Gastrocnemius medialis (tissue), 4 donors: ENCODE data around the gene C12orf42. TPM values are rescaled to one million over a fixed set of nuclear protein-coding genes. Genes with fewer than 3 reads are reported as not detected.

Source experiments
- ATAC-seq, 2 donors: fragments of 150-250 bp; one replicate each; pipeline ENCODE4 v1.9.1; 2016
- DNase-seq, 2 donors: peaks; one replicate each; pipeline ENCODE4 v3.0.0-alpha.2; 2019
- H3K27ac ChIP-seq, 4 donors: fragments of 200-600 bp; sonication (generic); 1 replicate in 1 of 4; 2 replicates in 3 of 4; pipeline ENCODE4 v1.5.1; 2016 to 2018; ENCODE audit warnings: mild to moderate bottlenecking in 2 of 4, moderate library complexity in 1 of 4
- H3K27me3 ChIP-seq, 3 donors: fragments of 200-600 bp; sonication (generic) in 2 of 3; 1 replicate in 1 of 3; 2 replicates in 2 of 3; pipeline versions ENCODE4 v1.5.1 to v1.6.0; 2016 to 2019; ENCODE audit warnings: mild to moderate bottlenecking in 1 of 3, moderate library complexity in 1 of 3
- H3K36me3 ChIP-seq, 2 donors: fragments of 200-600 bp; sonication (generic) in 1 of 2; one replicate each; pipeline ENCODE4 v1.5.1; 2017 to 2018
- H3K4me1 ChIP-seq, 2 donors: fragments of 200-600 bp; sonication (generic) in 1 of 2; one replicate each; pipeline ENCODE4 v1.5.1; 2016 to 2017; ENCODE audit warnings: mild to moderate bottlenecking in 2 of 2
- H3K4me3 ChIP-seq, 4 donors: fragments of 200-600 bp; sonication (generic) in 3 of 4; 1 replicate in 1 of 4; 2 replicates in 3 of 4; pipeline ENCODE4 v1.5.1; 2016 to 2019; ENCODE audit warnings: mild to moderate bottlenecking in 2 of 4
- H3K9me3 ChIP-seq, 3 donors: fragments of 200-600 bp; sonication (generic) in 2 of 3; 1 replicate in 1 of 3; 2 replicates in 2 of 3; pipeline ENCODE4 v1.5.1; 2016 to 2019
- POLR2A ChIP-seq, 2 donors: fragments of 450-650 bp; IDR thresholded peaks; one replicate each; pipeline ENCODE4 v1.6.1; 2017; ENCODE audit warnings: antibody characterized with exemption in 2 of 2, mild to moderate bottlenecking in 2 of 2, moderate library complexity in 2 of 2
- in situ Hi-C, 4 donors: fragments of 200-750 bp; cut with MboI; loops; one replicate each; pipeline versions ENCODE4 v1.15.0 to v1.8.0; 2017; ENCODE audit warnings: low sequenced_read_pairs in 4 of 4
- intact Hi-C: fragments of 100-400 bp; cut with DNase I; formaldehyde crosslinking; loops from one replicate; pipeline ENCODE4 v1.15.1; 2023; ENCODE audit warnings: low total_unique reads
- total RNA-seq, 4 donors: library from RNA; depleted of rRNA; stranded (reverse); fragments of >200 nt; gene quantifications; one replicate each; pipeline versions ENCODE4 v1.1.0 to v1.2.3, GENCODE V29; 2016
- TF ChIP-seq, protein P1 (sequence below), 5 experiments: fragments of 450-650 bp in 3 of 5; fragments of 200-600 bp in 2 of 5; sonication (generic) in 2 of 5; IDR thresholded peaks in 4 of 5; conservative IDR thresholded peaks in 1 of 5; 1 replicate in 4 of 5; 2 replicates in 1 of 5; pipeline ENCODE4 v1.5.1; 2016 to 2019; ENCODE audit warnings: antibody characterized with exemption in 5 of 5, mild to moderate bottlenecking in 3 of 5, moderate library complexity in 3 of 5

Gene C12orf42
- total RNA-seq, 4 donors from 2014 or later: not detected

DNA sequence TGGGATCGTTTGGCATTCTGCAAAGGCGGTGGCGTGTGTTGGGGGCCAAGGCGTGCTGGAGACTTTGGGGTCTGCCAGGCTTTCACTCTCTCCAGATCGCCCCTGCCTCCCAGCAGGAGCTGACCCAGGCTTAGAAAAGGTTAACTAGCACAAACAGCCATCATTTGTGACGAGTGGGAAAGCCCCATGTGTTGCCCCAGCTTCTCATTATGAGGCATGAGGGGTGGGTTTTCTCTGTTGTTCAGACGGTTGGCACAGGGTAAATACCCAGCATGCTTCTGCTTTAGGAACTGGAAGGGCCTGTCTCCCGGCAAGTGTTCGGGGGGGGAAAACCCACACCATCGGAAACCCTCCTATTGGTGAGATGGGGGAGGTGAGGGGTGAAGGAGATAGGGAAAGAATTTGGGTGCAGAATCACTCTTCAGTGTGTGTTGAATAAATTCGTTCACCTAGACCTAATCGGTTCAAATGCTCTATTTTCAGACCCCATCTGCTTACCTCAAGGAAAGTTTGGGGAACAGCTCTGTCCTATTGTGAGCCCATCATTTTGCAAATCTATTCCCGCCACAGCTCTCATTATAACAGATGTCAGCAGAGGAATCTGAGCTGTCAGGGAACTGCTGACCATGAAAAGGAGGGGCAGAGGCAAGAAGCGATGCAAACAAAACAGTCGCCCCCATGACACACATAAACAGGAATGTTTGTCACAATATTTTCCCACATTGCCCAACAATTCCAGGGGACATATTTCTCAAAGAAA lies 34.7 kb upstream of the C12orf42 start:
- no peak for ATAC-seq
- in situ Hi-C loops (loop anchor here in 1 of 4 donors (25.0 kb wide), 1 partner anchor 593 kb away; no protein-coding TSS in a partner anchor), intact Hi-C loops (no loop called here)
- Histone ChIP-seq H3K9me3 (no peaks in the 10 kb centered on the region), H3K36me3 (no peaks in the 10 kb centered on the region), H3K27me3 (peaks cover 0 to 17% (median 4%) of the 10 kb centered on the region in 3 donors), H3K27ac (no peak overlapping the region), H3K4me1 (no peaks in the 10 kb centered on the region), H3K4me3 (no peak overlapping the region)
- no peak for DNase-seq
- TF ChIP-seq, protein P1, sequence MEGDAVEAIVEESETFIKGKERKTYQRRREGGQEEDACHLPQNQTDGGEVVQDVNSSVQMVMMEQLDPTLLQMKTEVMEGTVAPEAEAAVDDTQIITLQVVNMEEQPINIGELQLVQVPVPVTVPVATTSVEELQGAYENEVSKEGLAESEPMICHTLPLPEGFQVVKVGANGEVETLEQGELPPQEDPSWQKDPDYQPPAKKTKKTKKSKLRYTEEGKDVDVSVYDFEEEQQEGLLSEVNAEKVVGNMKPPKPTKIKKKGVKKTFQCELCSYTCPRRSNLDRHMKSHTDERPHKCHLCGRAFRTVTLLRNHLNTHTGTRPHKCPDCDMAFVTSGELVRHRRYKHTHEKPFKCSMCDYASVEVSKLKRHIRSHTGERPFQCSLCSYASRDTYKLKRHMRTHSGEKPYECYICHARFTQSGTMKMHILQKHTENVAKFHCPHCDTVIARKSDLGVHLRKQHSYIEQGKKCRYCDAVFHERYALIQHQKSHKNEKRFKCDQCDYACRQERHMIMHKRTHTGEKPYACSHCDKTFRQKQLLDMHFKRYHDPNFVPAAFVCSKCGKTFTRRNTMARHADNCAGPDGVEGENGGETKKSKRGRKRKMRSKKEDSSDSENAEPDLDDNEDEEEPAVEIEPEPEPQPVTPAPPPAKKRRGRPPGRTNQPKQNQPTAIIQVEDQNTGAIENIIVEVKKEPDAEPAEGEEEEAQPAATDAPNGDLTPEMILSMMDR (IDR thresholded peaks at IDR 0.05 in 4 of 5, conservative IDR thresholded peaks at IDR 0.05 in 1 of 5): no peak
- no peak for TF ChIP-seq POLR2A (IDR thresholded peaks at IDR 0.05)

DNA sequence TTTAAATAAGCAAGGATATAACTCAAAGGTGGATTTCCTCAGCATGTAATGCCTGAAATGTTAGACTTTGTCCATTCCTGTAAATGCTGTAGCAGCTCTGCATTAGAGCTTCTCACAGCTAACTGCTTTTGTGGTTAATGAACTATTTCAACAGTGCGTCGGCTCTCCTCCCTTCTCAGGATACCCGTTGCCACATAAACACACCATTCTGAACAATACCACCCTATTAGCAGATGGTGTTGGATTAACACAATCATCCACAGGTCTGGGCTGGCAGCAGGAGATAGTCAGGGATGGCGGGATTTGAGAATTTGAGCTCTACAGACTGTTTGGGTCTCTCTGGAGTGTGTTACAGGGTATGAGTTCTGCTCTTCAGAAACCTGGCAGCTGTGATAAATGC lies 33.5 kb upstream of the C12orf42 start:
- no peak overlapping the region for H3K27ac ChIP-seq
- intact Hi-C loops (no loop called here), in situ Hi-C loops (loop anchor here in 1 of 4 donors (25.0 kb wide), 1 partner anchor 592 kb away; no protein-coding TSS in a partner anchor)
- no peak for TF ChIP-seq POLR2A (IDR thresholded peaks at IDR 0.05)
- TF ChIP-seq, protein P1 (IDR thresholded peaks at IDR 0.05 in 4 of 5, conservative IDR thresholded peaks at IDR 0.05 in 1 of 5): no peak
- no peaks in the 10 kb centered on the region for H3K9me3 ChIP-seq
- no peak overlapping the region for H3K4me3 ChIP-seq
- no peak for ATAC-seq
- no peaks in the 10 kb centered on the region for H3K36me3 ChIP-seq
- peaks cover 0 to 17% (median 4%) of the 10 kb centered on the region in 3 donors for H3K27me3 ChIP-seq
- H3K4me1 ChIP-seq: no peaks in the 10 kb centered on the region
- DNase-seq: no peak

DNA sequence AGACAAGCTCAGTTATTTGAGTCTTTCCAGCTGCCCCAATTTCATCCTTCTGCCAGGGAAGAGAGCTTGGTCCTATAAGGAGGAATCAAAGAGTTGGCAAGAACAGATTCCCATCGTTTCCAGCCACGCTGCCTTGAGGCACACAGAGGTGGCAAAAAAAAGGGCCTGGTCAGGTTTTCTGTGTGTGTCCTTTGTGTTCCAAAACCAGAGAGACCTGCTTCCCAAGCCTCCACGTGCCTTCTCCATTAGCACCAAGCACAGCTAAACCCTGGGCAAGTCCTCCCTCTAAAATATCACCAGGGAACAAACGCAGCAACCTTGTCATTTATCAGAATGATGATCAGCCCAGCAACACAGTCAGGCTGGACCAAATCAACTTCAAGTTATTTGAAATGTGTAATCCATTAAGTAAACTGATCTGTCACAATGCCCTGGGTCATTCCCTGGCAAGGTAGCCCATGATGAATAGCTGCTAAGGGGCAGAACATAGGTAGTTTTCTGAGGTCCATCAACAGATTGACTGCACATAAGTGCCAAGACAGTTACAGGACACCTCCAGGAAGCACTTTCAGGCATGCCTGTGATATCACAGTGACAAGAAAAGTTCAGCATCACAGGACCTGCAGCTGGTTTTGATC lies 28.6 kb upstream of the C12orf42 start:
- Histone ChIP-seq H3K27ac (no peak overlapping the region), H3K4me3 (no peak overlapping the region), H3K4me1 (no peaks in the 10 kb centered on the region), H3K9me3 (no peaks in the 10 kb centered on the region), H3K27me3 (peaks cover 0 to 4% (median under 1%) of the 10 kb centered on the region in 3 donors), H3K36me3 (no peaks in the 10 kb centered on the region)
- no peak for DNase-seq
- TF ChIP-seq POLR2A (IDR thresholded peaks at IDR 0.05): no peak
- TF ChIP-seq, protein P1 (IDR thresholded peaks at IDR 0.05 in 4 of 5, conservative IDR thresholded peaks at IDR 0.05 in 1 of 5): no peak
- intact Hi-C loops (no loop called here), in situ Hi-C loops (no loop called here)
- no peak for ATAC-seq

DNA sequence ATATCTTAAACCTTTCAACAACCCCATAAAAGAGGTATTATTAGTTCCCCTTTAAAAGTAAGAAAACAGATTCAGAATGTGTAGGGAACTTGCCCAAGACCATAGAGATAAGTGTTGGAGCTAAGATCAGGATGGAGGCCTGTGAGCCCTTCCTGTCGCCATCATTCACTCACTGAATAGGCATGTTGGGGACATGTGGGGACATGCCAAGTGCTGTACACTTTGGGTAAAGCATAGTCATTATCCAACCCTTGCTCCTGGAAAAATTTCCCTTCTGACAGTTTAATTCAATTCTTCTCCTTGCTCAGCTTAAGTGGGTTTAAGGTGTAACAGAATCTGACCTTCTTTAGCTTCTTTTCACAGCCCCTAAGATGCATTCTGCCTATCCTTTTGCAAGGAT lies 28.0 kb upstream of the C12orf42 start:
- intact Hi-C loops (no loop called here), in situ Hi-C loops (no loop called here)
- no peak for ATAC-seq

More for the DNA sequence above, 28.0 kb upstream of the C12orf42 start:
- DNase-seq: no peak
- Histone ChIP-seq H3K9me3 (no peaks in the 10 kb centered on the region), H3K4me3 (no peak overlapping the region), H3K27me3 (peaks cover 0 to under 1% (median 0%) of the 10 kb centered on the region in 3 donors), H3K36me3 (no peaks in the 10 kb centered on the region), H3K4me1 (no peaks in the 10 kb centered on the region), H3K27ac (no peak overlapping the region)
- TF ChIP-seq, protein P1 (IDR thresholded peaks at IDR 0.05 in 4 of 5, conservative IDR thresholded peaks at IDR 0.05 in 1 of 5): no peak
- TF ChIP-seq POLR2A (IDR thresholded peaks at IDR 0.05): no peak
